B cell (primary cell): ENCODE data around the gene PKMYT1.

Experiments
- EZH2 ChIP-seq: IDR thresholded peaks from 2 replicates; pipeline ENCODE4 v1.6.1; 2012; ENCODE audit warnings: borderline replicate concordance, low read depth, mild to moderate bottlenecking, moderate library complexity, low read length; ENCODE audit not compliant: insufficient read depth, poor library complexity, severe bottlenecking
- TF ChIP-seq, protein P1 (sequence below): fragments of 200-600 bp; IDR thresholded peaks from one replicate; pipeline ENCODE4 v1.8.0; 2022; ENCODE audit warnings: antibody characterized with exemption, mild to moderate bottlenecking

DNA sequence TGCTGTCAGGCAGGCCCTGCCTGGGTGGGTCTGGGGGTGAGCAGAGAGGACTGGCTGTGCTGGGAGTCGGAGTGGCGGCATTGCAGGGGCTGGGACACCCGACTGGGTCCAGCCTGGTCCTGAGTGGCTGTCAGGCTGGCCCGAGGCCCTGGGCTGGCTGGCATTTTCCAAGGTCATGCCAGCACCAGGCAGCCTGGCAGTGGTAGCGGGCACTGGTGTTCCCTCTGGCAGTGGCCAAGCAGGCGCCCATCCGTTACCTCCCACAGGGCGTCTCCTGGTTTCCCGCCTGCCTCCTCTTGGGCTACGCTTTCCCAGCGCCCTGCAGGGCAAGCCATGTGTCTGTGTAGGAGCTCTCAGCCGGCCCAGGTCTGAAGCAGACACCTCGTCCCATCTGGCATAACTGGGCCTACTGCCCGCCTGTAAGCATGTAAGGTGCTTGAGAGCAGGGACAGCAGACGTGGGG is 5.7 kb upstream of the PKMYT1 start:
- no peak for TF ChIP-seq EZH2
- TF ChIP-seq, protein P1, sequence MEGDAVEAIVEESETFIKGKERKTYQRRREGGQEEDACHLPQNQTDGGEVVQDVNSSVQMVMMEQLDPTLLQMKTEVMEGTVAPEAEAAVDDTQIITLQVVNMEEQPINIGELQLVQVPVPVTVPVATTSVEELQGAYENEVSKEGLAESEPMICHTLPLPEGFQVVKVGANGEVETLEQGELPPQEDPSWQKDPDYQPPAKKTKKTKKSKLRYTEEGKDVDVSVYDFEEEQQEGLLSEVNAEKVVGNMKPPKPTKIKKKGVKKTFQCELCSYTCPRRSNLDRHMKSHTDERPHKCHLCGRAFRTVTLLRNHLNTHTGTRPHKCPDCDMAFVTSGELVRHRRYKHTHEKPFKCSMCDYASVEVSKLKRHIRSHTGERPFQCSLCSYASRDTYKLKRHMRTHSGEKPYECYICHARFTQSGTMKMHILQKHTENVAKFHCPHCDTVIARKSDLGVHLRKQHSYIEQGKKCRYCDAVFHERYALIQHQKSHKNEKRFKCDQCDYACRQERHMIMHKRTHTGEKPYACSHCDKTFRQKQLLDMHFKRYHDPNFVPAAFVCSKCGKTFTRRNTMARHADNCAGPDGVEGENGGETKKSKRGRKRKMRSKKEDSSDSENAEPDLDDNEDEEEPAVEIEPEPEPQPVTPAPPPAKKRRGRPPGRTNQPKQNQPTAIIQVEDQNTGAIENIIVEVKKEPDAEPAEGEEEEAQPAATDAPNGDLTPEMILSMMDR: no peak
